DMS53 treated with DMSO at 0.1 percent for 48 hours (cell line): ENCODE measurements around the gene RAMACL.

Experiments
- DNase-seq: peaks from one replicate; lab custom pipeline; 2025; ENCODE audit not compliant: unreplicated experiment; lab: John Stamatoyannopoulos, UW

The RAMACL gene

GRCh38 chr6:166538297-166539010, 48.0 kb downstream of the RAMACL start:
- no peak for DNase-seq

DNA sequence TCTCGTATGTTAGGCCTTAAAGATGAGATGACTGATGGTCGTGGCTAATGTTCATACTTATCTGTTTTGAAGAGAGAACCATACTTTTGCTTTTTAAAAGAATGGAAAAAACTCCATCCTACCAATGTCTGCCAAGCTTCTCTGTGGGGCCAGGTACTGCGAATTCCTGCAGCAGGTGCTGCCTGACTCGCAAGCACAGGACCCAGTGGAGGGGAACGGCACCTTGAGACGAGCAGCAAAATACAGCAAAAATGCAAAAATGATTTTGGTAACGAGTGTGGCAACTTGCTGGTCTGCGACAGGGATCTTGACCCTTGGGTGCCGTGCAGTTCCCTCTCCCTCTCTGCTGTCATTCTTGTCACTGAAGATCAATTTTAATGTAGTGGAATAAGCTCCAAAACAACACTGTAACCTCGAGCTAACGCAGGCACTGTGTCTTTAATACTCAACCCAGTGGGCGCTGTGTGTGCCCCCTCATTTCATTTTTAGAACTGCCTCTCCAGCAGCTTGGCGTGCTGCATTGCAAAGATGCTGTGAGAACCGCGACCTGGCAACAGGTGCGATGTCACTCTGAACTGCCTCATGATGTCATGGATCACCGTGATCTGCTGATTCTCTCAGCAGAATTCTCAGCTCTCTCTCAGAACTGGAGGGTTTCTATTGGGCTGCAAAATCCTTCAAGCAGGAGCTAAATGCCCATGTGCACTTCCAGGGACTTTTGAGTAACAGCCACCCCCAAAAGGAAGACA, 51.6 kb downstream of the RAMACL start:
- DNase-seq, result no peak

- no peak for DNase-seq
Observed at GRCh38 chr6:166533205-166533824, 53.2 kb downstream of the RAMACL start.
